OCI-LY1 (cell line): ENCODE data around the gene GPR139.

Source experiments
- CTCF ChIP-seq: fragments of 200-600 bp; sonication (generic), shearing (Covaris generic); IDR thresholded peaks from 2 replicates; pipeline ENCODE4 v1.5.1; 2017; ENCODE audit warnings: mild to moderate bottlenecking, antibody characterized with exemption, low read length, moderate library complexity, mixed read lengths
- EZH2 ChIP-seq: fragments of 200-600 bp; sonication (generic), shearing (Covaris generic); IDR thresholded peaks from 2 replicates; pipeline ENCODE4 v1.8.0; 2017; ENCODE audit warnings: borderline replicate concordance, mixed run types, mild to moderate bottlenecking, antibody characterized with exemption, low read length, moderate library complexity, mixed read lengths

- TF ChIP-seq CTCF (no peak), EZH2 (no peak)
Measured at GRCh38 chr16:20073203-20074098, at the start of gene GPR139.
